ENCODE results near the gene TMEM59L. TPM values are rescaled to one million over a fixed set of nuclear protein-coding genes. Genes with fewer than 3 reads are reported as not detected.
"Not testable (repeated sequence)": the region's sequence is repeated elsewhere in the genome, so short reads cannot be mapped to it uniquely, and the experiment has no call there.

TMEM59L gene
- total RNA-seq, 4 donors from 2014 or later: 0.46 to 0.63 (median 0.52) TPM; not detected in 1

GRCh38 chr19:18595475-18595874 lies 17.2 kb upstream of the TMEM59L start:
- no peak overlapping the region for H3K4me3 ChIP-seq (ENCODE audit: low read depth, poor library complexity, severe bottlenecking)
- no peak for DNase-seq (ENCODE audit: low spot score in 2 of 2)
- intact Hi-C loops (cut with DNase I; ENCODE audit: low total_unique reads): loop anchor here (10.0 kb wide), 2 partner anchors 169 to 249 kb away; no protein-coding TSS in a partner anchor
- WGBS, 2 donors: 58 to 68% methylated on average over 6 of the region's 6 CpGs
- no peak for TF ChIP-seq POLR2A (IDR thresholded peaks at IDR 0.05)
- TF ChIP-seq, protein P1, sequence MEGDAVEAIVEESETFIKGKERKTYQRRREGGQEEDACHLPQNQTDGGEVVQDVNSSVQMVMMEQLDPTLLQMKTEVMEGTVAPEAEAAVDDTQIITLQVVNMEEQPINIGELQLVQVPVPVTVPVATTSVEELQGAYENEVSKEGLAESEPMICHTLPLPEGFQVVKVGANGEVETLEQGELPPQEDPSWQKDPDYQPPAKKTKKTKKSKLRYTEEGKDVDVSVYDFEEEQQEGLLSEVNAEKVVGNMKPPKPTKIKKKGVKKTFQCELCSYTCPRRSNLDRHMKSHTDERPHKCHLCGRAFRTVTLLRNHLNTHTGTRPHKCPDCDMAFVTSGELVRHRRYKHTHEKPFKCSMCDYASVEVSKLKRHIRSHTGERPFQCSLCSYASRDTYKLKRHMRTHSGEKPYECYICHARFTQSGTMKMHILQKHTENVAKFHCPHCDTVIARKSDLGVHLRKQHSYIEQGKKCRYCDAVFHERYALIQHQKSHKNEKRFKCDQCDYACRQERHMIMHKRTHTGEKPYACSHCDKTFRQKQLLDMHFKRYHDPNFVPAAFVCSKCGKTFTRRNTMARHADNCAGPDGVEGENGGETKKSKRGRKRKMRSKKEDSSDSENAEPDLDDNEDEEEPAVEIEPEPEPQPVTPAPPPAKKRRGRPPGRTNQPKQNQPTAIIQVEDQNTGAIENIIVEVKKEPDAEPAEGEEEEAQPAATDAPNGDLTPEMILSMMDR (IDR thresholded peaks at IDR 0.05): no peak

GRCh38 chr19:18596752-18597157 lies 15.9 kb upstream of the TMEM59L start:
- 50 to 53% methylated on average over 21 of the region's 21 CpGs for WGBS, 2 donors
- no peak for DNase-seq (ENCODE audit: low spot score in 2 of 2)
- no peak overlapping the region for H3K4me3 ChIP-seq (ENCODE audit: low read depth, poor library complexity, severe bottlenecking)
- TF ChIP-seq, protein P1 (IDR thresholded peaks at IDR 0.05): no peak
- no peak for TF ChIP-seq POLR2A (IDR thresholded peaks at IDR 0.05)
- intact Hi-C loops (cut with DNase I; ENCODE audit: low total_unique reads): loop anchor here (10.0 kb wide), 2 partner anchors 168 to 248 kb away; no protein-coding TSS in a partner anchor

GRCh38 chr19:18597809-18598660 lies 14.6 kb upstream of the TMEM59L start:
- intact Hi-C loops (cut with DNase I; ENCODE audit: low total_unique reads): loop anchor here (10.0 kb wide), 2 partner anchors 167 to 247 kb away; no protein-coding TSS in a partner anchor
- H3K4me3 ChIP-seq (ENCODE audit: low read depth, poor library complexity, severe bottlenecking): no peak overlapping the region
- TF ChIP-seq, protein P1 (IDR thresholded peaks at IDR 0.05): no peak
- no peak for TF ChIP-seq POLR2A (IDR thresholded peaks at IDR 0.05)
- DNase-seq (ENCODE audit: low spot score in 2 of 2): no peak
- 58 to 62% methylated on average over 25 of the region's 25 CpGs for WGBS, 2 donors

GRCh38 chr19:18599485-18599884 lies 13.2 kb upstream of the TMEM59L start:
- WGBS, 2 donors: 81 to 88% methylated on average over 20 of the region's 20 CpGs
- no peak overlapping the region for H3K4me3 ChIP-seq (ENCODE audit: low read depth, poor library complexity, severe bottlenecking)
- DNase-seq (ENCODE audit: low spot score in 2 of 2): no peak
- TF ChIP-seq POLR2A (IDR thresholded peaks at IDR 0.05): no peak
- TF ChIP-seq, protein P1 (IDR thresholded peaks at IDR 0.05): no peak
- intact Hi-C loops (cut with DNase I; ENCODE audit: low total_unique reads): loop anchor here (10.0 kb wide), 2 partner anchors 165 to 245 kb away; no protein-coding TSS in a partner anchor

DNA sequence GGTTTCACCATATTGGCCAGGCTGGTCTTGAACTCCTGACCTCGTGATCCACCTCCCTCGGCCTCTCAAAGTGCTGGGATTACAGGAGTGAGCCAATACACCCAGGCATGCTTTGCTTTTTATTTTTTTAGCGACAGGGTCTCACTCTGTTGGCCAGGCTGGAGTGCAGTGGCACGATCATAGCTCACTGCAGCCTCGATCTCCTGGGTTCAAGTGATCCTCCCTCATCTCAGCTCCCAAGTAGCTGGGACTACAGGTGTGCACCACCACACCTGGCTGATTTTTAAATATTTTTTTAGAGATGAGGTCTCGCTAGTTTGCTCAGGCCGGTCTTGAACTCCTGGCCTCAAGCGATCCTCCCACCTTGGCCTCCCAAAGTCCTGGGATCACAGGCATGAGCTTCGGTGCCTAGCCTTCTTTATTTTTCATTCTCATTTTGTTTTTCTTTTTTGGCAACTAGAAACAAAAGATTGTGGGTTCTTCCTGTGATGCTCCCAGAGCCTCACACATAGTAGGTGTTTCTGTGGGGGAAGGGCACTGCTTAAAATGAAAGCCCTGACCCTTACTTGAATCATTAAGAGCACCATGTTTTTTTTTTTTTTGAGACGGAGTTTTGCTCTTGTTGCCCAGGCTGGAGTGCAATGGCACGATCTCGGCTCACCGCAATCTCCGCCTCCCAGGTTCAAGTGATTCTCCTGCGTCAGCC lies 11.8 kb upstream of the TMEM59L start:
- DNase-seq (ENCODE audit: low spot score in 2 of 2); H3K4me3 ChIP-seq (ENCODE audit: low read depth, poor library complexity, severe bottlenecking); intact Hi-C loops (cut with DNase I; ENCODE audit: low total_unique reads): not testable (repeated sequence)
- 96 to 97% methylated on average over 15 of the region's 15 CpGs for WGBS, 2 donors

DNA sequence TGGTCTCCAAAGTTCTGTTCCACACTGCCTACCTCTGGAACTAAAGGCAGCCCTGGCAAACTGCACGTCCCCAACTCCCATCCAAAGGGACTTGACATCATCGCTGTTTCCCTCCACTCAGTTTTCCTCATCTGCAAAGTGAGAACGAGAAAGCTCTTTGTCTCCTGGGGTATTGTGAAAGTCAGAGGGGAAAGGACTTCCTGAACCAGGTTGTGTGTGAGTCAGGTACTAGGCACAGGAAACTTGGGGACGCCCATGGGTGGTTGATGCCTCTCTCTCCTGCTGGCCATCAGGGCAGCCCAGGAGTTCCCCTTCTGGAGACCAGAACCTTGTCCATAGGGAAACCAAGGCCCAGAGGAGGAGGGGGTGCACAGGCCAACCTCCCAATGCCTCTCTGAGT lies 10.8 kb upstream of the TMEM59L start:
- DNase-seq (ENCODE audit: low spot score in 2 of 2): no peak
- intact Hi-C loops (cut with DNase I; ENCODE audit: low total_unique reads): no loop called here
- no peak overlapping the region for H3K4me3 ChIP-seq (ENCODE audit: low read depth, poor library complexity, severe bottlenecking)
- TF ChIP-seq, protein P1 (IDR thresholded peaks at IDR 0.05): no peak
- TF ChIP-seq POLR2A (IDR thresholded peaks at IDR 0.05): no peak
- 81 to 87% methylated on average over 4 of the region's 4 CpGs for WGBS, 2 donors
